ENCODE data around the gene PNPLA5.

DNA sequence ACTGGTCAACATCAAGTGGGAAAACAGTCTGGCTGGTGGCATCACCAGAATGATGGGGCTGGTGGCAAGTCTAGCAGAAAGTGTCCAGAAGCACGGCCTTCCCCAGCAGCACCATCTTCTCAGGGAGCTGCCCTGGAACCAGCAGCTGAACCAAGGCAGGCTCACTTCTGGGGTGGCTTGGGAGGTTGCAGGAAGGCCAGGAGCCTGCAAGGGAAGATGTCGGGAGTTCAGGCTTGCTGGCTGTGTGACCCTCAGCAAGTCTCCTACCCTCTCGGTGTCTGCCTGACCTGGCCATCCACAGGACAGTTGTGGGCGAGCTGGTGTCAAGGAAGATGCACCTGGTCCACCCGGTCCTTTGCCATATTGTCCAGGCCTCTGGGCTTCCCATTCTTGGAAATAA, 2.3 kb upstream of the PNPLA5 start:
- no peak for TF ChIP-seq POLR2A (IDR thresholded peaks at IDR 0.05)
- no peak for TF ChIP-seq CTCF (IDR thresholded peaks at IDR 0.05)
- TF ChIP-seq POLR2AphosphoS5 (IDR thresholded peaks at IDR 0.05; ENCODE audit: insufficient read depth in 1 of 2, low read depth in 1 of 2): no peak

All from vagina (tissue), 2 donors.